DND-41 (cell line): ENCODE measurements around the gene NPY4R.
"Not testable (repeated sequence)": the region's sequence is repeated elsewhere in the genome, so short reads cannot be mapped to it uniquely, and the experiment has no call there.

Experiments used
- ATAC-seq: fragments of 200-7000 bp; cut with Tn5 transposase; 3 replicates; pipeline ENCODE4 v1.9.1; 2021; ENCODE audit warnings: low read depth; ENCODE audit not compliant: insufficient read depth
- DNase-seq: peaks from one replicate; pipeline ENCODE4 v3.0.0-alpha.2; 2020
- H2AFZ ChIP-seq: 2 replicates; pipeline ENCODE4 v1.6.0; 2012; ENCODE audit warnings: low read depth, low read length
- H3K27ac ChIP-seq: 2 replicates; pipeline ENCODE4 v1.5.1; 2012; ENCODE audit warnings: low read length, inconsistent platforms
- H3K27me3 ChIP-seq: fragments of 200-600 bp; sonication (generic); 2 replicates; pipeline ENCODE4 v1.6.0; 2012; ENCODE audit warnings: low read length, mild to moderate bottlenecking, inconsistent platforms; ENCODE audit not compliant: insufficient read depth, poor library complexity
- H3K36me3 ChIP-seq: 2 replicates; pipeline ENCODE4 v1.5.1; 2012; ENCODE audit warnings: low read length, inconsistent platforms; ENCODE audit not compliant: insufficient read depth
- H3K4me1 ChIP-seq: 2 replicates; pipeline ENCODE4 v1.5.1; 2012; ENCODE audit warnings: mild to moderate bottlenecking, low read length; ENCODE audit not compliant: insufficient read depth
- H3K4me2 ChIP-seq: 2 replicates; pipeline ENCODE4 v1.6.0; 2012; ENCODE audit warnings: mild to moderate bottlenecking, moderate library complexity, low read length, inconsistent platforms; ENCODE audit not compliant: insufficient read depth
- H3K4me3 ChIP-seq, 2 experiments: fragments of 200-600 bp in 1 of 2; shearing (Covaris generic) in 1 of 2; 2 replicates each; pipeline ENCODE4 v1.5.1; 2012 to 2016; ENCODE audit warnings: inconsistent platforms in 2 of 2, low read length in 2 of 2, mild to moderate bottlenecking in 2 of 2, low read depth in 1 of 2, moderate library complexity in 1 of 2
- H3K79me2 ChIP-seq: 2 replicates; pipeline ENCODE4 v1.6.0; 2012; ENCODE audit warnings: low read length, inconsistent platforms; ENCODE audit not compliant: insufficient read depth
- H3K9ac ChIP-seq: 2 replicates; pipeline ENCODE4 v1.6.0; 2012; ENCODE audit warnings: low read depth, mild to moderate bottlenecking, inconsistent platforms, low read length, moderate library complexity
- H3K9me3 ChIP-seq: 2 replicates; pipeline ENCODE4 v1.5.1; 2012; ENCODE audit warnings: low read length, moderate library complexity, mild to moderate bottlenecking, inconsistent platforms; ENCODE audit not compliant: insufficient read depth, severe bottlenecking
- H4K20me1 ChIP-seq: 2 replicates; pipeline ENCODE4 v1.6.0; 2012; ENCODE audit warnings: low read length; ENCODE audit not compliant: insufficient read depth

The NPY4R gene

DNA sequence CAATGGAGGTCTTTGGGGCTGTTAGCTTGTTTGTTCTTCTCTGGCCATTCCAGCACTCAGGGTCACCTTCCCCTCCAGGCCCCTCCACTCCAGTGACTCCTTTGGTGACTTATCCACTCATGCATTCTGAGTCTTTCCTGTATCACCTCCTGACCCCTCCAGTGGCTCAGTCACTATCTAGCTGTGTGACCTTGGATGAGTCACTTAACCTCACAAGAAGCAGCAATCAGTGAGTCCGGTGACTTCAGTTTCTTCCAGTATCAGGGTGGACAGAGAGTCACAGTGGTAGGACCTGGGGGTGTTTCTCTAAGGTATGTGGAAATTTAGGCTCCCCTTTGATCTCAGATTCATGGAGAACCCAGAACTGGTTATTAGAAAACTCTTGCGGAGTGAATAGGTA lies 9.8 kb downstream of the NPY4R start:
- not testable (repeated sequence) for H3K27me3 ChIP-seq, ATAC-seq

DNA sequence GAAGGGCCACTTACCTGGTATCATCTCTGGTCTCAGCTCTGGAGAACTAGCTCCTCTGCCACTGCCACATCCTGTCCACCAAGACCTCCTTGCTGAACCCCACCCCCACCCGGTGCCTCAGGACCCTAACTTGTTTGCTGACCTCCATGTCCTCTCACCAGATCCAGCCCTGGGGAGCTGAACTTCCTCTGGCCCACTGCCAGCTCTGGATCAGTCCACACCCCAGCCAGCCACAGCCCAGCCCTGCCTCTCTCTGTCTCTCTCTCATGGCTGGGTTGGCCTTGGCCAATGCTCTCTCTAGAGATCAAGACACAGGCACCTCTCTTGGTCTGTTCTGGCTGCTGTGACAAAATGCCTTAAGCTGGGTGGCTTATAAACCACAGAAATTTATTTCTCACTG lies 14.4 kb downstream of the NPY4R start:
- H3K9ac ChIP-seq, H2AFZ ChIP-seq, H3K4me1 ChIP-seq, H3K9me3 ChIP-seq, H3K79me2 ChIP-seq, ATAC-seq, H3K36me3 ChIP-seq, H3K4me2 ChIP-seq, DNase-seq, H3K27me3 ChIP-seq, H3K4me3 ChIP-seq, H4K20me1 ChIP-seq, H3K27ac ChIP-seq: not testable (repeated sequence)

More for the DNA sequence above, 9.8 kb downstream of the NPY4R start:
- not testable (repeated sequence) for H3K4me2 ChIP-seq, H2AFZ ChIP-seq, H3K79me2 ChIP-seq, H3K4me1 ChIP-seq, H3K9ac ChIP-seq, H3K4me3 ChIP-seq, H3K36me3 ChIP-seq, DNase-seq, H3K9me3 ChIP-seq, H3K27ac ChIP-seq, H4K20me1 ChIP-seq

DNA sequence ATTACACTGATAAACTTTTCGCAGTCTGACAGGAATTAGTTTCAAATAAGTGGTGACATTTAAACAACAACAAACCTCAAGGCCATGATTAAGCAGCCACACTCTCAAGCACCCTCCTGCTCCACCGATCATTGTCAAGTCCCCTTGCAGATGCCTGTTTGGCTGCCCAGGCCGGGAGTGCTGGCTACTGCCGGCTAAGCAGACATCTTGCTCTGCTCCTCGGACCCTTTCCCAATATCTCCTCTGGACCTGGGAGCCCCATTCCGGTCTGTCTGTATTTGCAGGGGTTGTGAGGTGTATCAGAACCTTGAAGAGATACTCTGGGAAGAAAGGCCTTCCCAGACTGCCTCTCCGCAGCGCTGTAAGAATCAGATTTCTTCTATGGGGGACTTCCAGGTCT lies 14.9 kb downstream of the NPY4R start:
- not testable (repeated sequence) for H3K9me3 ChIP-seq, H3K27ac ChIP-seq, H3K4me3 ChIP-seq, H3K27me3 ChIP-seq, H4K20me1 ChIP-seq, H3K79me2 ChIP-seq, H2AFZ ChIP-seq, ATAC-seq, H3K36me3 ChIP-seq, H3K4me1 ChIP-seq, H3K9ac ChIP-seq, DNase-seq, H3K4me2 ChIP-seq

DNA sequence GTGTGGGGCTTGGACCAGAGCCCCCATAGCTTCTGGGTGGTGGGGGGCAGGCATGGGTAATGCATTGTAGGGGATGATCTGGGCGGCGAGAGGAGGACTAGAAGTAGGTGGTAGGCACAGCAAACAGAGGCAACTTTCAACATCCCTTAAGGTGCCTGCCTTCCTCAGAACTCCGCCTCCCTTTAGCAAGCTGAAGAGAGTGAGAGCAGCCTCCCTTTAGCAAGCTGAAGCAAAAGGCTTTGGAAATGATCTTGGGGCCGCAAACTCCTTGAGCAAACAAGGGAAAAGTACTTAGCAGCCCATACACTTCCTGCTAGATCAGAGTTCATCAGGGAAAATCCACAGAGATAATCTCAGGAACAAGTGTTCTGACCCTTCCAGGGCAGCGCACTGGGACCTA lies 18.3 kb downstream of the NPY4R start:
- H3K27ac ChIP-seq, H3K4me1 ChIP-seq, H4K20me1 ChIP-seq, H3K4me2 ChIP-seq, H2AFZ ChIP-seq, H3K9ac ChIP-seq, H3K27me3 ChIP-seq, H3K79me2 ChIP-seq, DNase-seq, H3K36me3 ChIP-seq, ATAC-seq, H3K4me3 ChIP-seq, H3K9me3 ChIP-seq: not testable (repeated sequence)

DNA sequence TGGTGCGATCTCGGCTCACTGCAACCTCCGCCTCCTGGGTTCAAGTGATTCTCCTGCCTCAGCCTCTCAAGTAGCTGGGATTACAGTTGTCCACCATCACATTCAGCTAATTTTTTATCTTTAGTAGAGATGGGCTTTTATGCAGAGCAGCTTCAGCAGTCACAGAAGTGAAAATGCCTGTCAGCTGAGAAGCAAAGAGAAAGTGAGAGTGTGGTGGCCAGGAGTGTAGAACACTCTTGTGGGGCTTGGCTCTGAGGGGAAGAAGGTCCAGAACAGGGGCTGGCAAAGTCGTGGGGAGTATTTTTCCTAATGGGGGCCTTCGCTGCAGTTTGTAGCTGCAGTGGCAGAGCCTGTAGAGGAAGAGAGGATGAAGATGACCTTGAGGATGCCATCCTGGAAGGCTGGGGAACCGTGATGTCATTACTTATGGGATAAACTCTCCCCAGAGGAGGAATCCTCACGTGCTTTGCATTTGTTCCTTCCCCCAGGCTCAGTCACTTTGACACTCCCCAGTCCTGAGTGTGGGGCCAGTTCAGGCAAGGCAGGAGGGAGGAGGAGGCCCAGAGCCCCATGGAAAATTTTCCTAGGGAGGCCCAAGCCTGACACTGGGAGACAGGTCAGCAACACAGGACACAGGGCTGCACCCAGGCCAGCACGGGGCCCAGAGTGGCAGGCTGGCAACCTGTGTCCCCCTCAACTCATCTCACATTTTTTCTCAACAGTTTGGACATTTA lies 20.2 kb downstream of the NPY4R start:
- H3K4me1 ChIP-seq, H3K36me3 ChIP-seq, H3K4me3 ChIP-seq, H3K27ac ChIP-seq, H2AFZ ChIP-seq, H3K79me2 ChIP-seq, H3K9ac ChIP-seq, DNase-seq, H3K4me2 ChIP-seq, H4K20me1 ChIP-seq, H3K27me3 ChIP-seq, ATAC-seq, H3K9me3 ChIP-seq: not testable (repeated sequence)

DNA sequence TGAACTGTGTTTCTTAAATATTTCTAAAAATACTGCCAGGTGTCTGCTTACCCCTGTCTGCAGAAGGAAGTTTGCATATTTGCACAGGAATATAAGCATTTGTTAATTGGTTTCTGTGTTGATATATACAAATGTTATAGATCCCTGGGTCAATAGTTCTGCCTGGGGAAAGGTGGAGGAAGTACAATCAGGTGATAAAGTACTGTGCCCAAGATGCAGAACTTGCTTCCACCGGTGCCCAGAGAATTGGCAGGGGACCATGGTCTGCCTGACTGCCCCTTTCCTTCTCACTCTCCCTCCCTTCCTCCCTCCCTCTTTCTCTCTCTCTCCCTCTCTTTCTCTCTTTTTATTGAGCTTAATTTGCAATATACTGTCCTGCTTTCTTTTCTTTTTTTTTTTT lies 22.3 kb downstream of the NPY4R start:
- not testable (repeated sequence) for H3K27me3 ChIP-seq, DNase-seq, H3K9ac ChIP-seq, H4K20me1 ChIP-seq, H3K4me3 ChIP-seq, H3K27ac ChIP-seq, H2AFZ ChIP-seq, H3K4me1 ChIP-seq, H3K4me2 ChIP-seq, H3K9me3 ChIP-seq, H3K36me3 ChIP-seq, ATAC-seq, H3K79me2 ChIP-seq

DNA sequence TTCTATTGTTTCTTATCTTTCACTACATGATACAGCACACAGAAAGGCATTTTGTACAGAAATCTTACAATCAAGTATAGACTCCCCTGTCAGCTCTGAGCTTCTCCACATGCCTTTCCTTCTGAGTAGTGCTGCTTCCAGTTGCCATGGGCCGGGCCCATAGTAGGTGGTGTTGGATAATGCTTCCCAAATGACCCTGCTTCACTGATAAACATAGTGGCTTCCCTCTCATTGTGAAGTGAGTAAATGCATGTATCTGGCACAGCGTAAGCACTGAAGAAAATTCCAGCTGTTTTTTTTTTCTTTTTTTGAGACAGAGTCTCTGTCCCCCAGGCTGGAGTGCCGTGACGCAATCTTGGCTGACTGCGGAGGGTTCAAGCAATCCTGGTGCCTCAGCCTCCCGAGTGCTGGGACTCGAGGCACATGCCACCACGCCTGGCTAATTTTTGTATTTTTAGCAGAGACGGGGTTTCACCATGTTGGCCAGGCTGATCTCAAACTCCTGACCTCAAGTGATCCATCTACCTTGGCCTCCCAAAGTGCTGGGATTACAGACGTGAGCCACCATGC lies 23.0 kb downstream of the NPY4R start:
- not testable (repeated sequence) for H3K27me3 ChIP-seq, H3K4me3 ChIP-seq, H3K27ac ChIP-seq, H3K4me1 ChIP-seq, H3K36me3 ChIP-seq, H3K79me2 ChIP-seq, ATAC-seq, DNase-seq, H4K20me1 ChIP-seq, H3K4me2 ChIP-seq, H3K9me3 ChIP-seq, H3K9ac ChIP-seq, H2AFZ ChIP-seq

GRCh38 chr10:46441837-46442278 lies 23.9 kb downstream of the NPY4R start:
- H3K4me1 ChIP-seq, H4K20me1 ChIP-seq, H3K27me3 ChIP-seq, H3K4me3 ChIP-seq, H3K9ac ChIP-seq, H3K27ac ChIP-seq, H3K36me3 ChIP-seq, ATAC-seq, H3K79me2 ChIP-seq, H3K9me3 ChIP-seq, DNase-seq, H3K4me2 ChIP-seq, H2AFZ ChIP-seq: not testable (repeated sequence)
